DOHH2 (cell line): ENCODE measurements around the gene DCLK2.

Experiments
- H3F3A ChIP-seq: fragments of 200-600 bp; sonication (generic), shearing (Covaris generic); 2 replicates; pipeline ENCODE4 v1.6.0; 2016; ENCODE audit warnings: antibody characterized with exemption, mild to moderate bottlenecking; ENCODE audit not compliant: control insufficient read depth, insufficient read depth
- H3K27ac ChIP-seq: fragments of 200-600 bp; sonication (generic); 2 replicates; pipeline ENCODE4 v1.5.1; 2014; ENCODE audit warnings: low read depth, mild to moderate bottlenecking, low read length, moderate library complexity
- H3K27me3 ChIP-seq: fragments of 200-600 bp; sonication (generic); 2 replicates; pipeline ENCODE4 v1.6.1; 2014; ENCODE audit warnings: mild to moderate bottlenecking, low read length, mixed read lengths; ENCODE audit not compliant: control insufficient read depth
- H3K36me3 ChIP-seq: fragments of 200-600 bp; sonication (generic); 2 replicates; pipeline ENCODE4 v1.6.1; 2014; ENCODE audit warnings: mild to moderate bottlenecking, low read length, moderate library complexity, mixed read lengths; ENCODE audit not compliant: control insufficient read depth
- H3K4me1 ChIP-seq: fragments of 200-600 bp; sonication (generic); 2 replicates; pipeline ENCODE4 v1.6.1; 2014; ENCODE audit warnings: mild to moderate bottlenecking, low read length, mixed read lengths; ENCODE audit not compliant: control insufficient read depth
- H3K4me2 ChIP-seq: fragments of 200-600 bp; sonication (generic); 2 replicates; pipeline ENCODE4 v1.6.0; 2014; ENCODE audit warnings: mild to moderate bottlenecking, low read length, moderate library complexity
- H3K4me3 ChIP-seq: fragments of 200-600 bp; sonication (generic); 2 replicates; pipeline ENCODE4 v1.5.1; 2014; ENCODE audit warnings: mild to moderate bottlenecking, low read length, mixed read lengths
- H3K79me2 ChIP-seq: fragments of 200-600 bp; sonication (generic); 2 replicates; pipeline ENCODE4 v1.6.1; 2014; ENCODE audit warnings: mild to moderate bottlenecking, low read length, mixed read lengths; ENCODE audit not compliant: control insufficient read depth
- H3K9me2 ChIP-seq: fragments of 200-600 bp; sonication (generic); replicated peaks from 2 replicates; pipeline ENCODE4 v1.6.1; 2014; ENCODE audit warnings: mild to moderate bottlenecking, low read length, mixed read lengths; ENCODE audit not compliant: control insufficient read depth
- H3K9me3 ChIP-seq: fragments of 200-600 bp; sonication (generic); 2 replicates; pipeline ENCODE4 v1.6.1; 2014; ENCODE audit warnings: antibody characterized with exemption, low read length, mixed read lengths; ENCODE audit not compliant: control insufficient read depth, insufficient read depth
- H4K20me1 ChIP-seq: fragments of 200-600 bp; sonication (generic); 2 replicates; pipeline ENCODE4 v1.6.0; 2014; ENCODE audit warnings: low read depth, mild to moderate bottlenecking, antibody characterized with exemption, low read length, moderate library complexity; ENCODE audit not compliant: control insufficient read depth, insufficient read depth
- EZH2phosphoT487 ChIP-seq: fragments of 200-600 bp; sonication (generic); IDR thresholded peaks from 2 replicates; pipeline ENCODE4 v1.6.1; 2017; ENCODE audit warnings: borderline replicate concordance, mild to moderate bottlenecking, antibody characterized with exemption, low read length, moderate library complexity, mixed read lengths
- TF ChIP-seq, protein P1 (sequence below): fragments of 200-600 bp; sonication (generic); IDR thresholded peaks from one replicate; pipeline ENCODE4 v1.5.1; 2014; ENCODE audit warnings: antibody characterized with exemption, mild to moderate bottlenecking, low read depth, low read length; ENCODE audit not compliant: poor library complexity, severe bottlenecking

DCLK2 gene

DNA sequence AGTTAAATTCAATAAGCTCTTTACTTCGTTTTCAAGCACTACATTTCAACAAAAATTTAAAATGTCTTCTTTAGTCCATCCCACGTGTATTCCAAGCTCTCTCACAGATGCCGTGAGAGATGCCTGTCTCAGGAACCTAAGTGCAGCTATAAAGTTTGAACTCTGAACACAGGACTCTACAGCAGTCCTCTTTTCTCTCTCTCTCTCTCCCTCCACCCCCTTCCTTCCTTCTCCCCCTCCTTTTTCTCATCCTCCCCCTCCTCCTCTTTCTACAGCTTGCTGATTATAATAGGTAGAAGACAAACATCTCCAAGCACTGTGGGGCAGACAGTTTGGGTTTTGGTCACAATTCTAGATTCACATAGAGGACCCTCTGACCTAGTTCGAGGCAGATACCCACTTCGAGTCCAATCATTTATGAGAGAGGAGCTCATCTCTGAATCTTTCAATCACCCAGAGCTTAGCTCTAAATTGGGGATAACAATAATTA lies 31.5 kb upstream of the DCLK2 start:
- no peaks in the 10 kb centered on the region for H3K4me1 ChIP-seq
- H3K4me2 ChIP-seq = no peak overlapping the region
- no peaks in the 10 kb centered on the region for H3K79me2 ChIP-seq
- no peak overlapping the region for H3K27ac ChIP-seq
- no peaks in the 10 kb centered on the region for H3K27me3 ChIP-seq
- H3K36me3 ChIP-seq = no peaks in the 10 kb centered on the region
- no peaks in the 10 kb centered on the region for H3F3A ChIP-seq
- H4K20me1 ChIP-seq = no peaks in the 10 kb centered on the region
- no peak overlapping the region for H3K4me3 ChIP-seq
- no peaks in the 10 kb centered on the region for H3K9me3 ChIP-seq
- H3K9me2 ChIP-seq = no peaks in the 10 kb centered on the region
- TF ChIP-seq, protein P1, sequence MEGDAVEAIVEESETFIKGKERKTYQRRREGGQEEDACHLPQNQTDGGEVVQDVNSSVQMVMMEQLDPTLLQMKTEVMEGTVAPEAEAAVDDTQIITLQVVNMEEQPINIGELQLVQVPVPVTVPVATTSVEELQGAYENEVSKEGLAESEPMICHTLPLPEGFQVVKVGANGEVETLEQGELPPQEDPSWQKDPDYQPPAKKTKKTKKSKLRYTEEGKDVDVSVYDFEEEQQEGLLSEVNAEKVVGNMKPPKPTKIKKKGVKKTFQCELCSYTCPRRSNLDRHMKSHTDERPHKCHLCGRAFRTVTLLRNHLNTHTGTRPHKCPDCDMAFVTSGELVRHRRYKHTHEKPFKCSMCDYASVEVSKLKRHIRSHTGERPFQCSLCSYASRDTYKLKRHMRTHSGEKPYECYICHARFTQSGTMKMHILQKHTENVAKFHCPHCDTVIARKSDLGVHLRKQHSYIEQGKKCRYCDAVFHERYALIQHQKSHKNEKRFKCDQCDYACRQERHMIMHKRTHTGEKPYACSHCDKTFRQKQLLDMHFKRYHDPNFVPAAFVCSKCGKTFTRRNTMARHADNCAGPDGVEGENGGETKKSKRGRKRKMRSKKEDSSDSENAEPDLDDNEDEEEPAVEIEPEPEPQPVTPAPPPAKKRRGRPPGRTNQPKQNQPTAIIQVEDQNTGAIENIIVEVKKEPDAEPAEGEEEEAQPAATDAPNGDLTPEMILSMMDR = no peak
- no peak for TF ChIP-seq EZH2phosphoT487

DNA sequence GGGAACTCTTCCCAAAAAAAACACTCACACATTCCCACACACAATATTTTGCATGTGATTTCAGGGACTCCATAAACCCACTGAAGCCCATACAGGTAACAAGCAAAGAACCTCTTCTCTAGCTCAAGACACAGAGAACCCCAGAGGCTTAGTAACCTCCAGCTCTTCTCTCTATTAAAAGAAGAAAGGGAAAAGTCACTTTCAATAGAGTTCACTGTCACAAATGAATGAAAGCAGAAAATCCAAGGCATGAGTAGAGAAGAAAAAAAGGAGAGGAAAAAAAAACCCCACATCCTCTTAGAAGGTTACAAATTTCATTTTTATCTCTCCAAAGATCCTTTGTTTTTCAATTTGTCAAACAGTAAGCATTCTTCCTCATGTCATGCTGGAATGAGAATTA lies 30.7 kb upstream of the DCLK2 start:
- Histone ChIP-seq H3K9me2 (no peaks in the 10 kb centered on the region), H3K4me1 (no peaks in the 10 kb centered on the region), H3K27ac (no peak overlapping the region), H4K20me1 (no peaks in the 10 kb centered on the region), H3K27me3 (no peaks in the 10 kb centered on the region), H3K9me3 (no peaks in the 10 kb centered on the region), H3K79me2 (no peaks in the 10 kb centered on the region), H3K4me2 (no peak overlapping the region), H3K4me3 (no peak overlapping the region), H3F3A (no peaks in the 10 kb centered on the region), H3K36me3 (no peaks in the 10 kb centered on the region)
- TF ChIP-seq EZH2phosphoT487 = no peak
- TF ChIP-seq, protein P1 = no peak

DNA sequence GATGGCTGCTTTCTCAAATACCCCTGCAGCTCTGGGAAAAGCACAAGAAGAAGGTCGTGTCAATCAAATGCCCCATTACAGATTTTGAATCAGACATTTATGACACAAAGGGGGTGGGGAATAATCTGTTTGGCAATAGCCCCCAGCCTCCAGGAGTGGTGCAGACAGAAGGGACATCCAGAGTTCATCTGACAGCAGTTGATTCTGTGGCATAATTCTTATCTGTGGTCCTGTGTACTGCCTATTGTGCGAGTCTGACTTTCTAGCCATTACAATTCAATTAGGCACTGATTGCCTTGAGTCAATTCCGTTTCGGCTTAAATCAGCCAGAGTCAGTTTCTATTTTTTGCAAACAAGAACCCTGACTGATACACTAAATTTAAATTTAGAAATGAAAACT lies 28.6 kb upstream of the DCLK2 start:
- Histone ChIP-seq H3K9me3 (no peaks in the 10 kb centered on the region), H4K20me1 (no peaks in the 10 kb centered on the region), H3F3A (no peaks in the 10 kb centered on the region), H3K27me3 (no peaks in the 10 kb centered on the region), H3K4me2 (no peak overlapping the region), H3K79me2 (no peaks in the 10 kb centered on the region), H3K27ac (no peak overlapping the region), H3K4me1 (no peaks in the 10 kb centered on the region), H3K4me3 (no peak overlapping the region), H3K9me2 (no peaks in the 10 kb centered on the region), H3K36me3 (no peaks in the 10 kb centered on the region)
- TF ChIP-seq EZH2phosphoT487 = no peak
- TF ChIP-seq, protein P1 = no peak

DNA sequence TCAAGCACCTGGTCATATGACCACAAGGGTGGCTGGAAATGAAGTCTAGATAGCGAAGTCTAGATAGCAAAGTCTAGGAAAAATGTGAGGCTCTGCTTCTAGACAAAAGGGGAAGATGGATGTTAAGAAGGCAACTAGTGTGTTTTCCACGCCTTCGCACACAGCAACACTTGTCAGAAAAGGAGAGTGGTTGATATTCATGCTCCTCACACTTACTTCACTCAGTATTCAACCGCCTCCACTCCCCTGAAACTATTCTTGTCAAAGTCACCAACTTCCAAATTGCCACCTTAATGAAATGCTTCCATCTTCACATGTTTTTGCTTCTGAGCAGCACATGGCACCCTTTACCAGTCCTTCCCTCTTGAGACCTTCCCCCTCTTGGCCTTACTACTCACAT lies 27.7 kb upstream of the DCLK2 start:
- Histone ChIP-seq H3K27me3 (no peaks in the 10 kb centered on the region), H3K4me1 (no peaks in the 10 kb centered on the region), H3K9me3 (no peaks in the 10 kb centered on the region), H3K27ac (no peak overlapping the region), H3K79me2 (no peaks in the 10 kb centered on the region), H3K9me2 (no peaks in the 10 kb centered on the region), H4K20me1 (no peaks in the 10 kb centered on the region), H3K4me3 (no peak overlapping the region), H3F3A (no peaks in the 10 kb centered on the region), H3K36me3 (no peaks in the 10 kb centered on the region), H3K4me2 (no peak overlapping the region)
- TF ChIP-seq, protein P1 = no peak
- no peak for TF ChIP-seq EZH2phosphoT487
